ENCODE measurements around the gene CCDC24. TPM values are rescaled to one million over a fixed set of nuclear protein-coding genes. Genes with fewer than 3 reads are reported as not detected.

Gene CCDC24
- total and polyA plus RNA-seq, 2 donors (not counting 1 experiment from before 2014, with no cell fraction given), result 0.94 to 3.5 TPM

DNA sequence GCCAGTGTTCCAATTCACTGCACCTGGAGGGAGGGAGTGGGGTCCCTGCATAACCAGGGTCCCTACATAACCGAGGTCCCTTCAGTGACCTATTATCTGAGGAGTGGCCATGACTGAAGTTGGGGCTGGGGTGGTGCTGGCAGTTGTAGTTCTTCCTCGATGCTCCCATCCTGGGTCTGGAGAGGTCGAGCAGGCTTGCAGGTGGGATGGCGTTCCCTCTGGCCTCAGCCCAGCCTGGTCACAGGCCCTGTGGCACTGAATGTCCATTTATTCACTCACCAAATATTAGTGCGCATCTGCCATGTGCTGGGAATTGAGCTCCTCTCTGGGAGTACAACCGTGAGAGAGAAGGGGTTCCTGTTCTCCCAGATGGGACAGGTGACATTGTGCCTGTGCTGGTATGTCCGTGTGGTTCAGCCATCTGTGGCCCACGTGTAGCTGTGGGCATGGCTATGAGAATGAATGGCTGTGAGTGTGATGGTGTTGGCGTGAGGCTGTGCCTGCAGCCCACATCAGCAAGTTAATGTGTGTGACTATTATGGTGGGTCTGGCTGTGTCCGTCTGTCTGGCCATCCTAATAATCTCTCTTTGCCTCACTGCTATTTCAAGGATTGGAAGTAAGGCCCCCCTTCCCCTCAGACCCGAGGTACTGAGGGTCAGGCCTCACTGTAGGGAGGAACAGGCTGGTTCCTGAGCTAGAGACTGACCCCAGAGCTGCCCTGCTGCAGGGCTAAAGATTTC is 43.7 kb downstream of the CCDC24 start:
- Histone ChIP-seq H3K9me3 (ENCODE audit: control insufficient read depth, insufficient read depth, low read depth, low read length) (no peaks in the 10 kb centered on the region), H3K4me2 (ENCODE audit: extremely low read depth, insufficient read depth, low read length) (no peak overlapping the region), H3K4me1 (ENCODE audit: control insufficient read depth, extremely low read depth, insufficient read depth, low read length) (peaks cover 17% of the 10 kb centered on the region), H3K9ac (ENCODE audit: insufficient read depth, low read length) (no peak overlapping the region), H4K20me1 (ENCODE audit: control insufficient read depth, extremely low read depth, insufficient read depth, low read length) (no peaks in the 10 kb centered on the region), H3K27me3 (ENCODE audit: control insufficient read depth, insufficient read depth, low read length) (no peaks in the 10 kb centered on the region), H2AFZ (ENCODE audit: low read length) (no peak overlapping the region), H3K79me2 (ENCODE audit: control insufficient read depth, insufficient read depth, low read length) (no peaks in the 10 kb centered on the region), H3K36me3 (ENCODE audit: control insufficient read depth, insufficient read depth, low read length) (no peaks in the 10 kb centered on the region), H3K4me3 (replicated peaks in 1 of 4; ENCODE audit: control extremely low read depth in 1 of 4, insufficient read depth in 1 of 4, low read depth in 3 of 4, low read length in 4 of 4) (no peak overlapping the region), H3K27ac (ENCODE audit: insufficient read depth, low read length) (no peak overlapping the region)
- TF ChIP-seq, protein P1, sequence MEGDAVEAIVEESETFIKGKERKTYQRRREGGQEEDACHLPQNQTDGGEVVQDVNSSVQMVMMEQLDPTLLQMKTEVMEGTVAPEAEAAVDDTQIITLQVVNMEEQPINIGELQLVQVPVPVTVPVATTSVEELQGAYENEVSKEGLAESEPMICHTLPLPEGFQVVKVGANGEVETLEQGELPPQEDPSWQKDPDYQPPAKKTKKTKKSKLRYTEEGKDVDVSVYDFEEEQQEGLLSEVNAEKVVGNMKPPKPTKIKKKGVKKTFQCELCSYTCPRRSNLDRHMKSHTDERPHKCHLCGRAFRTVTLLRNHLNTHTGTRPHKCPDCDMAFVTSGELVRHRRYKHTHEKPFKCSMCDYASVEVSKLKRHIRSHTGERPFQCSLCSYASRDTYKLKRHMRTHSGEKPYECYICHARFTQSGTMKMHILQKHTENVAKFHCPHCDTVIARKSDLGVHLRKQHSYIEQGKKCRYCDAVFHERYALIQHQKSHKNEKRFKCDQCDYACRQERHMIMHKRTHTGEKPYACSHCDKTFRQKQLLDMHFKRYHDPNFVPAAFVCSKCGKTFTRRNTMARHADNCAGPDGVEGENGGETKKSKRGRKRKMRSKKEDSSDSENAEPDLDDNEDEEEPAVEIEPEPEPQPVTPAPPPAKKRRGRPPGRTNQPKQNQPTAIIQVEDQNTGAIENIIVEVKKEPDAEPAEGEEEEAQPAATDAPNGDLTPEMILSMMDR (conservative IDR thresholded peaks at IDR 0.05 in 1 of 2, IDR thresholded peaks at IDR 0.05 in 1 of 2; ENCODE audit: low read depth in 1 of 2, low read length in 2 of 2), result no peak
- TF ChIP-seq EZH2 (IDR thresholded peaks at IDR 0.05; ENCODE audit: low read length, missing control alignments), result no peak
- no peak for DNase-seq (ENCODE audit: low read depth in 2 of 2)

DNA sequence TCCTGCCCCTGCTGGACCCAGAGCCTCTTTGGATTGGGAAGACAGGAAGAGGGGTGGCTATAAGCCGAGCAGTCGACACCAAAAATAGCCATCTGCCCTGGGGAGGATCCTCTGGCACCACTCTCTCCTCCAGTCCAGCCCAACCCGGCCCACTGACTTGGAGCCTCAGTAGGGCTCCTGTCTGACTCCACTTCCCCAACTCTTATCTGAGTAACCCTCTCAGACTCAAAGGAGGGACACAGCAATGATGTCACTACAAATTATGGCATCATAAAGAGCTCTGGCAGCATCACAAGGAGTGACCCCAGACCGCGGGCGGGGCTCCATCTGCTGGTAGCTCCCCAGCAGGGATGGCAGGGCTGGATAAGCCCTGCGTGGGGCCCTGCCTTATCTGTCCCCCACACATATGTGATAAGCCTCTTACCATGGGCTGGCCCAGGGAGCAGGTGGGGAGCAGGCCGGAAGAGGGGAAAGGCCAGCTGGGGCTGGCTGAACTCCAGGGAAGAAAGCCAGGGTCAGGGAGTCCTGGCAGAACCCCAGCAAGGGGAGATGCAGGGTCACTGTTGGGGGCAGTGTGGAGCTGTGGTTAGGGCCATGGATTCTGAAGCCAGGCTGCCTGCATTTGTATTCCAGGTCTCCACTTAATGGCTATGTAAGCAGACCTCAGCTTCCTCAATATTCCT is 44.5 kb downstream of the CCDC24 start:
- no peak overlapping the region for H3K4me2 ChIP-seq (ENCODE audit: extremely low read depth, insufficient read depth, low read length)
- H3K4me3 ChIP-seq (replicated peaks in 1 of 4; ENCODE audit: control extremely low read depth in 1 of 4, insufficient read depth in 1 of 4, low read depth in 3 of 4, low read length in 4 of 4), result no peak overlapping the region
- peaks cover 19% of the 10 kb centered on the region for H3K4me1 ChIP-seq (ENCODE audit: control insufficient read depth, extremely low read depth, insufficient read depth, low read length)
- no peaks in the 10 kb centered on the region for H3K9me3 ChIP-seq (ENCODE audit: control insufficient read depth, insufficient read depth, low read depth, low read length)
- no peaks in the 10 kb centered on the region for H4K20me1 ChIP-seq (ENCODE audit: control insufficient read depth, extremely low read depth, insufficient read depth, low read length)
- no peak overlapping the region for H2AFZ ChIP-seq (ENCODE audit: low read length)
- H3K79me2 ChIP-seq (ENCODE audit: control insufficient read depth, insufficient read depth, low read length), result no peaks in the 10 kb centered on the region
- peak; percentile 10 to 23 for DNase-seq (ENCODE audit: low read depth in 2 of 2)
- H3K27ac ChIP-seq (ENCODE audit: insufficient read depth, low read length), result no peak overlapping the region
- H3K27me3 ChIP-seq (ENCODE audit: control insufficient read depth, insufficient read depth, low read length), result no peaks in the 10 kb centered on the region
- TF ChIP-seq EZH2 (IDR thresholded peaks at IDR 0.05; ENCODE audit: low read length, missing control alignments), result no peak
- TF ChIP-seq, protein P1 (conservative IDR thresholded peaks at IDR 0.05 in 1 of 2, IDR thresholded peaks at IDR 0.05 in 1 of 2; ENCODE audit: low read depth in 1 of 2, low read length in 2 of 2), result peak in 1 of 2 donors; percentile 15
- H3K9ac ChIP-seq (ENCODE audit: insufficient read depth, low read length), result no peak overlapping the region
- no peaks in the 10 kb centered on the region for H3K36me3 ChIP-seq (ENCODE audit: control insufficient read depth, insufficient read depth, low read length)

DNA sequence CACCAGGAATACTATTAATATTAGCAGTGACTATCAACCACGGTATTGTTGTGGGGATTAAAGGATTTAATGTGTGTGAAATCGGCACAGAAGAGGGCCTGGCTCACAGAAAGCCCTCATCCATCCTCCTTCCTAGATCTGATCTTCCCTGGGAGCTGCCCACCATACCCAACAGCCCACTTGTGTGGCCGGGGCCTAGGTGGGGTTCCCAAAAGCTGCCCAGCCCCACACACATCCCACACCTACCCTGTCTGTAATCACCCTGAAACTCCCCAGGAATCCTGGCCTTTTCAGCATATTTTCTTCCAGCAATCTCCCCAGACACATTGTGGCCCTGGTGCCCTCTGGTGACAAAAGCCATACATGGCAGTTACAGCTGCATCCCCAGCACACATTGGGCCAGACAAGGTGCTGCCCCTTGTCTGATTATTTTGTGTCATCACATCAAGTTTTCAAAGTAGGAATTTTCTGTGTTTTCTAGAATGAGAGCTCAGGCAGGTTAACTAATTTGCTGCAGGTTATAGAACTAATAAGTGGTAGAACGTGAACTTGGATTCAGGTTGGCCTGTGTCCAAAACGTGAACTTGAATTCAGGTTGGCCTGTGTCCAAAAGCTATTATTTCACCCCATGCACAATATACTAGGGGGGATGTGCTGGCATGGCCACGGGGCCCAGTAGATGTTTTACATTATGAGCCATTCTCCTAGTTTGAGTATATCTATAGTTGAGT is 45.2 kb downstream of the CCDC24 start:
- Histone ChIP-seq H3K9ac (ENCODE audit: insufficient read depth, low read length) (no peak overlapping the region), H2AFZ (ENCODE audit: low read length) (no peak overlapping the region), H3K4me2 (ENCODE audit: extremely low read depth, insufficient read depth, low read length) (no peak overlapping the region), H3K27ac (ENCODE audit: insufficient read depth, low read length) (no peak overlapping the region), H3K4me1 (ENCODE audit: control insufficient read depth, extremely low read depth, insufficient read depth, low read length) (peaks cover 19% of the 10 kb centered on the region), H3K36me3 (ENCODE audit: control insufficient read depth, insufficient read depth, low read length) (no peaks in the 10 kb centered on the region), H3K4me3 (replicated peaks in 1 of 4; ENCODE audit: control extremely low read depth in 1 of 4, insufficient read depth in 1 of 4, low read depth in 3 of 4, low read length in 4 of 4) (no peak overlapping the region), H4K20me1 (ENCODE audit: control insufficient read depth, extremely low read depth, insufficient read depth, low read length) (no peaks in the 10 kb centered on the region), H3K79me2 (ENCODE audit: control insufficient read depth, insufficient read depth, low read length) (no peaks in the 10 kb centered on the region), H3K9me3 (ENCODE audit: control insufficient read depth, insufficient read depth, low read depth, low read length) (no peaks in the 10 kb centered on the region), H3K27me3 (ENCODE audit: control insufficient read depth, insufficient read depth, low read length) (no peaks in the 10 kb centered on the region)
- DNase-seq (ENCODE audit: low read depth in 2 of 2), result peak; percentile 53 to 67
- TF ChIP-seq, protein P1 (conservative IDR thresholded peaks at IDR 0.05 in 1 of 2, IDR thresholded peaks at IDR 0.05 in 1 of 2; ENCODE audit: low read depth in 1 of 2, low read length in 2 of 2), result peak; percentile 70 to 77
- no peak for TF ChIP-seq EZH2 (IDR thresholded peaks at IDR 0.05; ENCODE audit: low read length, missing control alignments)
